ENCODE data around the gene TLX3.

Gene TLX3

GRCh38 chr5:171299851-171300250, 9.2 kb upstream of the TLX3 start:
- TF ChIP-seq, protein P1, sequence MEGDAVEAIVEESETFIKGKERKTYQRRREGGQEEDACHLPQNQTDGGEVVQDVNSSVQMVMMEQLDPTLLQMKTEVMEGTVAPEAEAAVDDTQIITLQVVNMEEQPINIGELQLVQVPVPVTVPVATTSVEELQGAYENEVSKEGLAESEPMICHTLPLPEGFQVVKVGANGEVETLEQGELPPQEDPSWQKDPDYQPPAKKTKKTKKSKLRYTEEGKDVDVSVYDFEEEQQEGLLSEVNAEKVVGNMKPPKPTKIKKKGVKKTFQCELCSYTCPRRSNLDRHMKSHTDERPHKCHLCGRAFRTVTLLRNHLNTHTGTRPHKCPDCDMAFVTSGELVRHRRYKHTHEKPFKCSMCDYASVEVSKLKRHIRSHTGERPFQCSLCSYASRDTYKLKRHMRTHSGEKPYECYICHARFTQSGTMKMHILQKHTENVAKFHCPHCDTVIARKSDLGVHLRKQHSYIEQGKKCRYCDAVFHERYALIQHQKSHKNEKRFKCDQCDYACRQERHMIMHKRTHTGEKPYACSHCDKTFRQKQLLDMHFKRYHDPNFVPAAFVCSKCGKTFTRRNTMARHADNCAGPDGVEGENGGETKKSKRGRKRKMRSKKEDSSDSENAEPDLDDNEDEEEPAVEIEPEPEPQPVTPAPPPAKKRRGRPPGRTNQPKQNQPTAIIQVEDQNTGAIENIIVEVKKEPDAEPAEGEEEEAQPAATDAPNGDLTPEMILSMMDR (conservative IDR thresholded peaks at IDR 0.05; ENCODE audit: control insufficient read depth, insufficient read depth, low read depth, low read length): no peak
- no peak for DNase-seq (ENCODE audit: low read depth)
- H3K4me3 ChIP-seq (ENCODE audit: control insufficient read depth, low read depth, low read length): no peak overlapping the region

DNA sequence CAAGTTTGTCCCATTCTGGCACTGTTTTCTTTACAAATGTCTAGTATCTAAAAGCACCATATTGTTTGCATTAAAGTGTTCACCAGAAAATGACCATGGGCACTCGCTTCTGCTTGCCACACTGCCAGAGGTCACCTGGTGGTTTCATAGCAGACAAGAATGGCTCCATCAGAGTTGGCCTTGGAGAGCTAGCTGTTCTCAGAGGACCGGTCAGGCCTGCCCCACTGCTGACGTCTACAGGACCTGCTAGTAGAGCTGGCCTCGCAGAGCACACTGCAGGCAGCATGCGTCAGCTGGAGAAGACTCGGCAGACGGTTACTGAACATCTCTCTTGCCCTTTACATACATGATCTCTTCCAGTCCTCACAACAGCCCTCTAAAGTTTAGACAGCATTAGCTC, 8.7 kb upstream of the TLX3 start:
- TF ChIP-seq, protein P1 (conservative IDR thresholded peaks at IDR 0.05; ENCODE audit: control insufficient read depth, insufficient read depth, low read depth, low read length): no peak

DNA sequence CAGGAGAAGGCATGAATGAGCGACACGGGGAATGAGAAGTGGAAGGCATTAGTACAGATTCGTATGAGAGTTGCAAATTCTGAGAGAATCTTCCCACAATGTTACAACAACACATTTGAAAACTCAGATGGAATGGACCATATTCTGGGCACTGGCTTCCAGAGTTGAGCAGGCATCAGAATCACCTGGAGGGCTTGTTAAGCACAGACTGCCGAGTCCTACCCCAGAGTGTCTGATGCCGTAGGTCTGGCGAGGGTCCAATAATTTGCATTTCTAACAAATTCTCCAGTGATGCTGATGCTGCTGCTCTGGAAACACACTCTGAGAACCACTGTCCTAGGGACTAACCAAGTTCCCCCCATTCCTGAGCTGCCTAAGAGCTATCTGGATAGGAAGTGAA, 2.9 kb upstream of the TLX3 start:
- TF ChIP-seq, protein P1 (conservative IDR thresholded peaks at IDR 0.05; ENCODE audit: control insufficient read depth, insufficient read depth, low read depth, low read length): no peak
- H3K4me3 ChIP-seq (ENCODE audit: control insufficient read depth, low read depth, low read length): no peak overlapping the region
- DNase-seq (ENCODE audit: low read depth): no peak

More for the DNA sequence above, 8.7 kb upstream of the TLX3 start:
- no peak overlapping the region for H3K4me3 ChIP-seq (ENCODE audit: control insufficient read depth, low read depth, low read length)
- no peak for DNase-seq (ENCODE audit: low read depth)

DNA sequence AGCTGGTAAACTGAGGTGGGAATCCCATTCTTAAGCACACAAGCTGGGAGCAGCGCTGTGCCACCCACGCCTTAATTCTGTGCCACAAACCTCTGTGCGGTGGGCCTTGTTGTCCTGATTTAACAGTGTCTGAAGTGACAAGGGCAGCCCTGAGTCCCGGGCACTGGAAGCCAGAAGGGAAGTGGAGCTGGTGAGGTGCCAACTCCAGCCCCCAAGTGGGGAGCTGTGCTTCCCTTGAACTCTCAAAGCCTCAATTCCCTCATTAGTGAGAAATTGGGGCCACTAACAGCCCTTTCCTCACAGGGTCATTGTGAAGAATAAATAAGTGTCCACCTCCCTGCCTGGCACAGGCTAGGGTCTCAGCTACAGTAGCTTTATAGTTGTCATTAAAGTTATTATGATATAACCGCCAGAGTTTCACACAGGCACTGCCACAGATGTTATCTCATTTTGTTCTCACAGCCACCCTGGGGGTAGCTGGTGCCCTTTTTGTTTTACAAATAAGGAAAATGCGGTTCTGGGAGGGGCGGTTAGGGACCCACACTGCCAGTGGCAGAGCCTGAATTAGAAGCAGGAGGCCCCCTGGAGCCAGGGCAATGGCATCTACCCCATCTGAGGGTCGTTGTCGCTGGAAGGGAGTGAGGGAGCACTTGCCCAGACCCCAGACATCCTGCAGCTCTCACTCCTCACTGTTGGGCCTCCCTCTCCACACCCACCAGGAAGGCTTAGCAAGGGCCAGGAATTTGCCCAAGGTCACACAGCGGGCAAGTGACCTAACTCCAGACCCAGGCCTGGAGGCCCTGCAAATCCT, 2.1 kb upstream of the TLX3 start:
- DNase-seq (ENCODE audit: low read depth): no peak
- TF ChIP-seq, protein P1 (conservative IDR thresholded peaks at IDR 0.05; ENCODE audit: control insufficient read depth, insufficient read depth, low read depth, low read length): no peak
- no peak overlapping the region for H3K4me3 ChIP-seq (ENCODE audit: control insufficient read depth, low read depth, low read length)

DNA sequence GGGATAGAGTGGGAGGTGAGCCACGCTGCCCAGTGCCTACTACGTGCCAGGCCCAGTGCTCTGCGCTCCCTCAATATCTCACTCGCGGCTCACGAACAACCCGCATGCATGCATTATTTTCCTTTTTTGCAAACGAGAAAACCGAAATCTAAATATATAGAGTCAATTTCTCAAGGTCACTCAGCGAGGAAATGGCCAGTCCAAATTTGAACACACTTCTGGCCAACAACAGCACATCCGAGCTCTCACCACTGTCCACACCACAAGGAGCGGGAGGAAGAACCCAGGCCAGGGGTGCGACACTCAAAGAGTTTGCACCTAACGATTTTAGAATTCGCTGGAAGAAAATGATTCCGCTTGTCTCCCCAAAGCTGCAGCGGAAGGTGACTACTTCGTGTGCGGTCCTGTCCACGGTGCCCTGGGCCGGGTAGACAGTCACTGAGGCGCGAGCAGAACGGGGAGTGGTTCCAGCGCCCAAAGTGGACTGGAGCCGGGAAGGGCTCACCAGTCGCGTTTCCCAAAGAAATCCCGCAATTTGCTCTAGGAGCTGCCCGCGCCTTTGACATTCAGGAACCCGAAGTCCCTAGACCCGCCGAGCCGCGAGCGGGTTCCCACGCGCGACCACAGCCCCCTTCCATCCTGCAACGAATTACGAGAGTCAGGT, 1.1 kb upstream of the TLX3 start:
- TF ChIP-seq, protein P1 (conservative IDR thresholded peaks at IDR 0.05; ENCODE audit: control insufficient read depth, insufficient read depth, low read depth, low read length): no peak
- no peak for DNase-seq (ENCODE audit: low read depth)

GRCh38 chr5:171309276-171310211, 496 bp downstream of the TLX3 start:
- TF ChIP-seq, protein P1 (conservative IDR thresholded peaks at IDR 0.05; ENCODE audit: control insufficient read depth, insufficient read depth, low read depth, low read length): no peak
- no peak overlapping the region for H3K4me3 ChIP-seq (ENCODE audit: control insufficient read depth, low read depth, low read length)
- no peak for DNase-seq (ENCODE audit: low read depth)

More for the DNA sequence above, 1.1 kb upstream of the TLX3 start:
- no peak overlapping the region for H3K4me3 ChIP-seq (ENCODE audit: control insufficient read depth, low read depth, low read length)

All from fibroblast of mammary gland (primary cell).